A673 (cell line): ENCODE results near the gene EPS8. TPM values are rescaled to one million over a fixed set of nuclear protein-coding genes. Genes with fewer than 3 reads are reported as not detected.
"Not testable (repeated sequence)": the region's sequence is repeated elsewhere in the genome, so short reads cannot be mapped to it uniquely, and the experiment has no call there.

Source experiments
- BruUV-seq: library from RNA; stranded (reverse); fragments of 400-500 nt; replicated peaks from 2 replicates; lab custom pipeline; 2021; lab: Mats Ljungman, UMichigan
- CTCF ChIA-PET: fragments of 300-600 bp; sonication (Branson Sonifier 250); formaldehyde crosslinking; loops from one replicate; lab custom pipeline; 2022; ENCODE audit warnings: antibody characterized with exemption; lab: Charles Lee
- POLR2A ChIA-PET: fragments of 300-600 bp; sonication (Branson Sonifier 250); formaldehyde crosslinking; loops from one replicate; lab custom pipeline; 2022; ENCODE audit warnings: antibody characterized with exemption; ENCODE audit not compliant: low non-redundant PET; lab: Charles Lee
- DNase-seq: peaks from one replicate; pipeline ENCODE4 v3.0.0-alpha.2; 2015; ENCODE audit warnings: low spot score
- H3K27ac ChIP-seq: fragments of 200-600 bp; sonication (generic); 2 replicates; pipeline ENCODE4 v1.5.1; 2016; ENCODE audit warnings: mixed run types, low read depth, mild to moderate bottlenecking, mixed read lengths, antibody characterized with exemption, low read length; ENCODE audit not compliant: poor library complexity, severe bottlenecking
- H3K27me3 ChIP-seq: fragments of 200-600 bp; sonication (generic); replicated peaks from 2 replicates; pipeline ENCODE4 v1.6.1; 2017; ENCODE audit warnings: mixed run types, low read depth, mild to moderate bottlenecking, mixed read lengths, antibody characterized with exemption, low read length; ENCODE audit not compliant: insufficient read depth, poor library complexity
- H3K36me3 ChIP-seq: fragments of 200-600 bp; sonication (generic); 2 replicates; pipeline ENCODE4 v1.6.1; 2016; ENCODE audit warnings: mixed run types, mild to moderate bottlenecking, mixed read lengths, antibody characterized with exemption, low read length; ENCODE audit not compliant: insufficient read depth, poor library complexity, severe bottlenecking
- H3K4me1 ChIP-seq: fragments of 200-600 bp; sonication (generic); 2 replicates; pipeline ENCODE4 v1.6.1; 2017; ENCODE audit warnings: mixed run types, mild to moderate bottlenecking, mixed read lengths, antibody characterized with exemption, low read length; ENCODE audit not compliant: insufficient read depth, poor library complexity, severe bottlenecking
- H3K4me3 ChIP-seq: fragments of 200-600 bp; sonication (generic); 2 replicates; pipeline ENCODE4 v1.5.1; 2016; ENCODE audit warnings: low read depth, mixed run types, mild to moderate bottlenecking, mixed read lengths, low read length; ENCODE audit not compliant: poor library complexity, severe bottlenecking
- H3K9me3 ChIP-seq: fragments of 200-600 bp; sonication (generic); 2 replicates; pipeline ENCODE4 v1.6.1; 2016; ENCODE audit warnings: mixed run types, low read depth, mild to moderate bottlenecking, mixed read lengths, antibody characterized with exemption, low read length; ENCODE audit not compliant: poor library complexity, severe bottlenecking
- EZH2 ChIP-seq: fragments of 200-600 bp; sonication (generic); IDR thresholded peaks from 2 replicates; pipeline ENCODE4 v1.6.1; 2017; ENCODE audit warnings: borderline replicate concordance, low read depth, mild to moderate bottlenecking, mixed read lengths, antibody characterized with exemption, low read length; ENCODE audit not compliant: poor library complexity, severe bottlenecking
- intact Hi-C: fragments of 100-400 bp; cut with micrococcal nuclease; formaldehyde crosslinking; loops from one replicate; pipeline ENCODE4 v1.10.0; 2022; ENCODE audit not compliant: unreplicated experiment
- total RNA-seq: library from RNA; stranded (reverse); gene quantifications from 2 replicates; pipeline ENCODE4 v1.2.3, GENCODE V29; 2021
- TF ChIP-seq, protein P1 (sequence below): fragments of 300-800, 200-600 bp; sonication (generic); conservative IDR thresholded peaks from 2 replicates; pipeline ENCODE4 v1.5.1; 2017; ENCODE audit warnings: low read depth, mild to moderate bottlenecking, antibody characterized with exemption, low read length, moderate library complexity, mixed read lengths

EPS8 gene
- total RNA-seq, 1 experiment from 2014 or later, result 14.0 TPM

DNA sequence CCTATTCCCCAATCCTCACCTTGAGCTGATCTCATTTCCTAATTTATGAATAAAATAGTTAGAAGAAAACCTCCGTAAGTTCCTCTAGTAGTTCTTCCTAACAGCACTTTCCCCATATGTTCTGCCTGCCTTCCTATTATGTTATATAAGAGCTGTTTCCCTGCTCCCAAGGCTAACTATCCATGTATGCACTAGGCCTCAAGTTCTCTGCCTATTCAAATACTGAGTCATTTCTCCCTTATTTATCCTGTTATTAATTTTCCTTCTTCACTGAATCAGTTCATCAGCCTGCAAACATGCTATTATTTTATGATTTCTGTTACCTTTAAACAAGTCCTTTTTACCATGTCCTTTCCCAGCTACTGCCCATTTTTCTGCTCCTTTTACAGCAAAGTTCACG is 164.1 kb downstream of the EPS8 start:
- Histone ChIP-seq H3K27ac (no peak overlapping the region), H3K9me3 (no peaks in the 10 kb centered on the region), H3K4me1 (peaks cover 6% of the 10 kb centered on the region), H3K36me3 (no peaks in the 10 kb centered on the region), H3K27me3 (no peaks in the 10 kb centered on the region), H3K4me3 (no peak overlapping the region)
- BruUV-seq, result no TSS peak
- no peak for TF ChIP-seq EZH2
- TF ChIP-seq, protein P1, sequence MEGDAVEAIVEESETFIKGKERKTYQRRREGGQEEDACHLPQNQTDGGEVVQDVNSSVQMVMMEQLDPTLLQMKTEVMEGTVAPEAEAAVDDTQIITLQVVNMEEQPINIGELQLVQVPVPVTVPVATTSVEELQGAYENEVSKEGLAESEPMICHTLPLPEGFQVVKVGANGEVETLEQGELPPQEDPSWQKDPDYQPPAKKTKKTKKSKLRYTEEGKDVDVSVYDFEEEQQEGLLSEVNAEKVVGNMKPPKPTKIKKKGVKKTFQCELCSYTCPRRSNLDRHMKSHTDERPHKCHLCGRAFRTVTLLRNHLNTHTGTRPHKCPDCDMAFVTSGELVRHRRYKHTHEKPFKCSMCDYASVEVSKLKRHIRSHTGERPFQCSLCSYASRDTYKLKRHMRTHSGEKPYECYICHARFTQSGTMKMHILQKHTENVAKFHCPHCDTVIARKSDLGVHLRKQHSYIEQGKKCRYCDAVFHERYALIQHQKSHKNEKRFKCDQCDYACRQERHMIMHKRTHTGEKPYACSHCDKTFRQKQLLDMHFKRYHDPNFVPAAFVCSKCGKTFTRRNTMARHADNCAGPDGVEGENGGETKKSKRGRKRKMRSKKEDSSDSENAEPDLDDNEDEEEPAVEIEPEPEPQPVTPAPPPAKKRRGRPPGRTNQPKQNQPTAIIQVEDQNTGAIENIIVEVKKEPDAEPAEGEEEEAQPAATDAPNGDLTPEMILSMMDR, result no peak
- ChIA-PET POLR2A (interaction anchor here (0.6 kb wide), 1 partner anchor 264 kb away, joined by 4 read pairs; no protein-coding TSS in a partner anchor), CTCF (no interaction called here)
- DNase-seq, result no peak
- intact Hi-C loops, result no loop called here

DNA sequence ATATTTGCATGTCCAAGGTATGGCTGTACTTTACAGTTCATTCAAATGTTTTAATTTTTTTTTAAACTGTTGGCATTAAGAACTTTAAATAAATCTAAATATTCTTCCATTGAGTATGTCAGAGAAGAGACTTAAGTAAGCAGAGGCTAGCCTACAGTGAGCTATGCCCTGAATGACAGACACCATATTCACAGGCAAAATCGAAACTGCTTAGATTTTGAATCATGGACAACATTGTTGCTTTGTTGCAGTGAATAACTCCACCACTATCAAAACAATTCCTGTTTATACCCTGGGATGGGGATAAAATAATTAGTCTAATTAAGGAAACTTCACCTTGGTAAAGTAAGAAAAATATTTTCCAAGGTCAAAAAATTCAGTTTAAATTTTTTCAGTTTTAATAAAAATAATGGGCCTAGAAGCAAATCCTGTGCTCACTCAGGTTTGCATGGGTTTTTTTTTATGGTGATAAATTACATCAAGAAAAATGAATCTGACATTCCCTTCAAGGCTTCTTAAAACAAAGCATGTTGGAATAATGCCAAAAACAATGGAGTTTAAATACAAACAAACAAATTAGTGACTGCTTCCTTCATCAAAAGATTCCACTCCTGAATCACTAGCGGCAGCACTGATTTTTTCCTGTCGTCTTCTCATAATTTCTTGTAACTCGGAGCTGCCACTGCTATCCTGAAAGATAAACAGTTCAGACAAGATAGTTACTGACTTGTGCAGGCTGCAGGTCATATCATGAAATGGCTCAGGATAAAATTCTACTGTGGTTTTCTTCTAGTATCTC is 168.2 kb downstream of the EPS8 start:
- BruUV-seq, result no TSS peak
- Histone ChIP-seq H3K27ac (no peak overlapping the region), H3K4me3 (no peak overlapping the region), H3K4me1 (no peaks in the 10 kb centered on the region), H3K27me3 (no peaks in the 10 kb centered on the region), H3K36me3 (no peaks in the 10 kb centered on the region), H3K9me3 (no peaks in the 10 kb centered on the region)
- no peak for DNase-seq
- intact Hi-C loops, result no loop called here
- TF ChIP-seq, protein P1, result no peak
- no peak for TF ChIP-seq EZH2
- ChIA-PET POLR2A (no interaction called here), CTCF (interaction anchor here (0.7 kb wide), 1 partner anchor 1105 kb away, joined by 3 read pairs; no protein-coding TSS in a partner anchor)

DNA sequence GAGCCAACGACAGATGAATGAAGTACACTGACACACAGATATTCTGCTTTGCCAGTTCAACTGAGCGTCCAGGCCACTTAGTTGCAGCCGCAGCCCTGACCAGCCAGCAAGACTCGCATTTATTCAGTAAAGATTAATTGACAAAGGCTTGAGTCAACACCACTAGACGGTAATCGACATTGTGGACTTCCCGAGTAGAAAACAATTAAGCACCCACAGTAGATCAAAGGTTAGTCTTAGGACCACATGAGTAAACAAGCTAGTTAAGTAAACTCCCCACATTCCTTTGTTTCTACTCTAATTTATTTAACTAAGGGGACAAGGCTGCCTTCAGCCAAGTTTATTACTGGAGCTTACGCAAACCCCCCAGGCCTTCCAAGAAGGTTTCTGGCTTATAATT is 172.7 kb downstream of the EPS8 start:
- H3K27me3 ChIP-seq, POLR2A ChIA-PET, CTCF ChIA-PET, H3K4me1 ChIP-seq, H3K9me3 ChIP-seq, DNase-seq, BruUV-seq, H3K36me3 ChIP-seq, intact Hi-C loops, H3K4me3 ChIP-seq, H3K27ac ChIP-seq: not testable (repeated sequence)

- TF ChIP-seq, protein P1, result no peak
- TF ChIP-seq EZH2, result no peak
Observed at GRCh38 chr12:15613981-15614380, 175.2 kb downstream of the EPS8 start.

More at GRCh38 chr12:15613981-15614380, 175.2 kb downstream of the EPS8 start:
- no peak for DNase-seq
- no peak overlapping the region for H3K27ac ChIP-seq
- peaks cover 5% of the 10 kb centered on the region for H3K9me3 ChIP-seq
- H3K27me3 ChIP-seq, result no peaks in the 10 kb centered on the region
- no TSS peak for BruUV-seq
- CTCF ChIA-PET, result no interaction called here
- no peaks in the 10 kb centered on the region for H3K4me1 ChIP-seq
- H3K36me3 ChIP-seq, result no peaks in the 10 kb centered on the region
- POLR2A ChIA-PET, result no interaction called here
- no peak overlapping the region for H3K4me3 ChIP-seq
- intact Hi-C loops, result no loop called here
